HCT116 (cell line): ENCODE data around the gene CNTN4. TPM values are rescaled to one million over a fixed set of nuclear protein-coding genes. Genes with fewer than 3 reads are reported as not detected.

Source experiments
- ATAC-seq: fragments of 200-7000 bp; cut with Tn5 transposase; 2 replicates; pipeline ENCODE4 v1.9.1; 2020; ENCODE audit warnings: mild to moderate bottlenecking, moderate library complexity
- BruUV-seq: library from RNA; stranded (reverse); fragments of 400-500 nt; replicated peaks from 2 replicates; lab custom pipeline; 2021; lab: Mats Ljungman, UMichigan
- CTCF ChIA-PET: fragments of 300-600 bp; sonication (Branson Sonifier 250); formaldehyde crosslinking; loops from one replicate; lab custom pipeline; 2021; ENCODE audit warnings: antibody characterized with exemption; lab: Charles Lee
- POLR2A ChIA-PET: fragments of 300-600, 350-600 bp; sonication (Branson Sonifier 250); formaldehyde crosslinking; loops from one replicate; lab custom pipeline; 2021; ENCODE audit warnings: antibody characterized with exemption; lab: Charles Lee
- RAD21 ChIA-PET, 2 experiments: fragments of 300-600 bp; sonication (Branson Sonifier 250); formaldehyde crosslinking; loops; one replicate each; lab custom pipeline; 2023; ENCODE audit warnings: low total read pairs in 2 of 2; ENCODE audit not compliant: uncharacterized antibody in 2 of 2, unreplicated experiment in 2 of 2, low non-redundant PET in 1 of 2; lab: Charles Lee
- DNase-seq: peaks from one replicate; pipeline ENCODE4 v3.0.0-alpha.2; 2010; ENCODE audit warnings: low read depth, low spot score
- H2AFZ ChIP-seq: fragments of 200-600 bp; shearing (Covaris generic), sonication (generic); 2 replicates; pipeline ENCODE4 v1.6.1; 2017; ENCODE audit warnings: low read depth, mixed run types, mixed read lengths, antibody characterized with exemption, low read length; ENCODE audit not compliant: poor library complexity, severe bottlenecking
- H3K27ac ChIP-seq: 2 replicates; pipeline ENCODE4 v1.5.1; 2012; ENCODE audit warnings: low read depth, low read length
- H3K27me3 ChIP-seq: fragments of 200-600 bp; sonication (generic); 2 replicates; pipeline ENCODE4 v1.6.1; 2016; ENCODE audit warnings: mixed run types, low read length, mixed read lengths; ENCODE audit not compliant: insufficient read depth
- H3K36me3 ChIP-seq, 2 experiments: fragments of 200-500 bp in 1 of 2; fragments of 200-600 bp in 1 of 2; sonication (Bioruptor generic) in 1 of 2; sonication (generic) in 1 of 2; 2 replicates each; pipeline versions ENCODE4 v1.5.1 to v1.6.1; 2014 to 2016; ENCODE audit warnings: low read length in 2 of 2, inconsistent platforms in 1 of 2, mixed read lengths in 1 of 2, mixed run types in 1 of 2; ENCODE audit not compliant: insufficient read depth in 2 of 2, control insufficient read depth in 1 of 2
- H3K4me1 ChIP-seq, 2 experiments: fragments of 200-600 bp in 1 of 2; sonication (generic) in 1 of 2; 2 replicates each; pipeline versions ENCODE4 v1.5.1 to v1.6.1; 2012 to 2017; ENCODE audit warnings: low read length in 2 of 2, inconsistent platforms in 1 of 2, mild to moderate bottlenecking in 1 of 2, mixed read lengths in 1 of 2, mixed run types in 1 of 2, moderate library complexity in 1 of 2; ENCODE audit not compliant: insufficient read depth in 2 of 2, control insufficient read depth in 1 of 2
- H3K4me2 ChIP-seq: fragments of 200-600 bp; sonication (generic); 2 replicates; pipeline ENCODE4 v1.6.1; 2017; ENCODE audit warnings: mixed run types, low read length, mixed read lengths
- H3K4me3 ChIP-seq, 2 experiments: fragments of 200-600 bp in 1 of 2; sonication (generic) in 1 of 2; replicated peaks in 1 of 2; 2 replicates each; pipeline ENCODE4 v1.5.1; 2011 to 2016; ENCODE audit warnings: low read length in 2 of 2, control low read depth in 1 of 2, low read depth in 1 of 2, mild to moderate bottlenecking in 1 of 2, mixed read lengths in 1 of 2, mixed run types in 1 of 2
- H3K79me2 ChIP-seq: fragments of 200-600 bp; sonication (generic); 2 replicates; pipeline ENCODE4 v1.6.1; 2017; ENCODE audit warnings: mild to moderate bottlenecking, mixed run types, low read length, moderate library complexity, mixed read lengths; ENCODE audit not compliant: insufficient read depth
- H3K9ac ChIP-seq: fragments of 200-600 bp; sonication (generic); 2 replicates; pipeline ENCODE4 v1.6.1; 2016; ENCODE audit warnings: low read length, mixed read lengths
- H3K9me2 ChIP-seq: fragments of 200-600 bp; sonication (generic), shearing (Covaris generic); 2 replicates; pipeline ENCODE4 v1.6.1; 2017; ENCODE audit warnings: mixed run types, mild to moderate bottlenecking, moderate library complexity; ENCODE audit not compliant: insufficient read depth
- H3K9me3 ChIP-seq, 2 experiments: fragments of 200-500 bp in 1 of 2; fragments of 200-600 bp in 1 of 2; sonication (Bioruptor generic) in 1 of 2; sonication (generic) in 1 of 2; 2 replicates each; pipeline ENCODE4 v1.6.1; 2014 to 2017; ENCODE audit warnings: low read length in 2 of 2, mixed read lengths in 2 of 2, inconsistent platforms in 1 of 2, low read depth in 1 of 2, mild to moderate bottlenecking in 1 of 2, mixed run types in 1 of 2, moderate library complexity in 1 of 2; ENCODE audit not compliant: control insufficient read depth in 1 of 2, insufficient read depth in 1 of 2
- H4K20me1 ChIP-seq: fragments of 200-600 bp; sonication (generic), shearing (Covaris generic); 2 replicates; pipeline ENCODE4 v1.6.1; 2017; ENCODE audit warnings: mixed run types, mild to moderate bottlenecking, moderate library complexity; ENCODE audit not compliant: insufficient read depth
- ATF3 ChIP-seq: IDR thresholded peaks from 2 replicates; pipeline ENCODE4 v1.6.1; 2012
- CTCF ChIP-seq, 3 experiments: fragments of 200-600 bp in 1 of 3; sonication (generic) in 1 of 3; IDR thresholded peaks in 2 of 3; conservative IDR thresholded peaks in 1 of 3; 2 replicates each; pipeline ENCODE4 v1.5.1; 2012 to 2017; ENCODE audit warnings: low read depth in 2 of 3, low read length in 2 of 3, antibody characterized with exemption in 1 of 3, borderline replicate concordance in 1 of 3, control low read depth in 1 of 3, mild to moderate bottlenecking in 1 of 3, mixed read lengths in 1 of 3, mixed run types in 1 of 3, moderate library complexity in 1 of 3; ENCODE audit not compliant: insufficient read depth in 1 of 3
- EGR1 ChIP-seq: IDR thresholded peaks from 2 replicates; pipeline ENCODE4 v1.6.1; 2012; ENCODE audit warnings: low read depth
- ELF1 ChIP-seq: IDR thresholded peaks from 2 replicates; pipeline ENCODE4 v1.6.1; 2012; ENCODE audit warnings: low read depth, borderline replicate concordance
- EZH2 ChIP-seq: fragments of 200-600 bp; sonication (generic); IDR thresholded peaks from 2 replicates; pipeline ENCODE4 v1.6.1; 2017; ENCODE audit warnings: antibody characterized with exemption, mixed run types
- EZH2phosphoT487 ChIP-seq: fragments of 200-600 bp; IDR thresholded peaks from 2 replicates; pipeline ENCODE4 v1.6.1; 2018; ENCODE audit warnings: antibody characterized with exemption, borderline replicate concordance
- FOSL1 ChIP-seq: IDR thresholded peaks from 2 replicates; pipeline ENCODE4 v1.6.1; 2012; ENCODE audit warnings: low read depth
- JUND ChIP-seq: IDR thresholded peaks from 2 replicates; pipeline ENCODE4 v1.6.1; 2012
- POLR2AphosphoS5 ChIP-seq: IDR thresholded peaks from 2 replicates; pipeline ENCODE4 v1.6.1; 2011; ENCODE audit warnings: mild to moderate bottlenecking, low read depth, low read length, moderate library complexity
- SIN3A ChIP-seq: IDR thresholded peaks from 2 replicates; pipeline ENCODE4 v1.6.1; 2012; ENCODE audit warnings: low read depth
- YY1 ChIP-seq: IDR thresholded peaks from 2 replicates; pipeline ENCODE4 v1.6.1; 2011; ENCODE audit warnings: low read length, low read depth, moderate library complexity, mild to moderate bottlenecking; ENCODE audit not compliant: insufficient replicate concordance; ENCODE audit errors: extremely low read depth
- ZFX ChIP-seq: fragments of 450-650 bp; IDR thresholded peaks from 2 replicates; pipeline ENCODE4 v1.6.1; 2017
- intact Hi-C: fragments of 100-400 bp; cut with micrococcal nuclease; formaldehyde crosslinking; loops from 2 replicates; pipeline ENCODE4 v1.10.0; 2022
- total RNA-seq: library from RNA; stranded (reverse); gene quantifications from one replicate; pipeline ENCODE4 v1.2.1, GENCODE V29; 2021; ENCODE audit not compliant: unreplicated experiment
- TF ChIP-seq, protein P1 (sequence below): IDR thresholded peaks from 2 replicates; pipeline ENCODE4 v1.6.1; 2011; ENCODE audit warnings: mild to moderate bottlenecking, low read length, moderate library complexity; ENCODE audit not compliant: insufficient replicate concordance; ENCODE audit errors: extremely low read depth

CNTN4 gene
- total RNA-seq, 1 experiment from 2014 or later, result not detected

DNA sequence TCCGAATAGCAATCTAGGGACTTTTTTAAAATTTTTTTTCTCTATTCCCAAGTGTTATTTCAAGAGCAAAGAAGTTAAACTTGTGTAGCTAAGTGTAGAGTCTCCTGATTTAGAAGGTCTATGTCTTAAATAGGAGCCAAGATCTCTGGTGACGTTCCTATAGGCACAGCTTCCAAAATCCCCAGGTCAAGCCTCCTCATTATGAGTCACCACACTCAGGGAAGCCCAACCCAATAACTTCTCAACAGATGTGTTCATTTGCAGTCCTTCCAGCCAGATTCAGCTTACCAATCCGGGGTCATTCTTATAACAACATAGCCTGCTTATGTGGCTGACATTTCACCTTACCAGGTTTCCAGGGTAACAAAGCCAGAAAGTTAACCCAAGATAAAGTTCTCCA, 741.2 kb downstream of the CNTN4 start:
- no peaks in the 10 kb centered on the region for H3K4me1 ChIP-seq
- no peak overlapping the region for H3K27ac ChIP-seq
- H4K20me1 ChIP-seq, result no peaks in the 10 kb centered on the region
- TF ChIP-seq JUND (no peak), YY1 (no peak), POLR2AphosphoS5 (no peak), EZH2 (no peak), SIN3A (no peak), CTCF (IDR thresholded peaks at IDR 0.05 in 2 of 3, conservative IDR thresholded peaks at IDR 0.05 in 1 of 3; ENCODE audit: borderline replicate concordance in 1 of 3, insufficient read depth in 1 of 3, low read depth in 2 of 3, low read length in 2 of 3) (no peak), EGR1 (no peak), ZFX (no peak), ATF3 (no peak), EZH2phosphoT487 (no peak), ELF1 (no peak), FOSL1 (no peak)
- TF ChIP-seq, protein P1, sequence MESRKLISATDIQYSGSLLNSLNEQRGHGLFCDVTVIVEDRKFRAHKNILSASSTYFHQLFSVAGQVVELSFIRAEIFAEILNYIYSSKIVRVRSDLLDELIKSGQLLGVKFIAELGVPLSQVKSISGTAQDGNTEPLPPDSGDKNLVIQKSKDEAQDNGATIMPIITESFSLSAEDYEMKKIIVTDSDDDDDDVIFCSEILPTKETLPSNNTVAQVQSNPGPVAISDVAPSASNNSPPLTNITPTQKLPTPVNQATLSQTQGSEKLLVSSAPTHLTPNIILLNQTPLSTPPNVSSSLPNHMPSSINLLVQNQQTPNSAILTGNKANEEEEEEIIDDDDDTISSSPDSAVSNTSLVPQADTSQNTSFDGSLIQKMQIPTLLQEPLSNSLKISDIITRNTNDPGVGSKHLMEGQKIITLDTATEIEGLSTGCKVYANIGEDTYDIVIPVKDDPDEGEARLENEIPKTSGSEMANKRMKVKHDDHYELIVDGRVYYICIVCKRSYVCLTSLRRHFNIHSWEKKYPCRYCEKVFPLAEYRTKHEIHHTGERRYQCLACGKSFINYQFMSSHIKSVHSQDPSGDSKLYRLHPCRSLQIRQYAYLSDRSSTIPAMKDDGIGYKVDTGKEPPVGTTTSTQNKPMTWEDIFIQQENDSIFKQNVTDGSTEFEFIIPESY, result no peak
- no peak overlapping the region for H3K4me3 ChIP-seq
- no peak overlapping the region for H2AFZ ChIP-seq
- no peak for DNase-seq
- ChIA-PET POLR2A (no interaction called here), CTCF (no interaction called here), RAD21 (no interaction called here)
- H3K9me3 ChIP-seq, result peaks cover 0 to 4% of the 10 kb centered on the region in 2 experiments; a peak in 2 of 4 replicates
- no peak overlapping the region for H3K9ac ChIP-seq
- H3K9me2 ChIP-seq, result no peaks in the 10 kb centered on the region
- no TSS peak for BruUV-seq
- no peak for ATAC-seq
- H3K4me2 ChIP-seq, result no peak overlapping the region
- H3K36me3 ChIP-seq, result no peaks in the 10 kb centered on the region
- H3K79me2 ChIP-seq, result no peaks in the 10 kb centered on the region
- H3K27me3 ChIP-seq, result no peaks in the 10 kb centered on the region
- intact Hi-C loops, result no loop called here
